ENCODE measurements around the gene RBM45. TPM values are rescaled to one million over a fixed set of nuclear protein-coding genes. Genes with fewer than 3 reads are reported as not detected.
"Not testable (repeated sequence)": the region's sequence is repeated elsewhere in the genome, so short reads cannot be mapped to it uniquely, and the experiment has no call there.

RBM45 gene
- total RNA-seq, 1 donor from 2014 or later: 11.0 TPM

DNA sequence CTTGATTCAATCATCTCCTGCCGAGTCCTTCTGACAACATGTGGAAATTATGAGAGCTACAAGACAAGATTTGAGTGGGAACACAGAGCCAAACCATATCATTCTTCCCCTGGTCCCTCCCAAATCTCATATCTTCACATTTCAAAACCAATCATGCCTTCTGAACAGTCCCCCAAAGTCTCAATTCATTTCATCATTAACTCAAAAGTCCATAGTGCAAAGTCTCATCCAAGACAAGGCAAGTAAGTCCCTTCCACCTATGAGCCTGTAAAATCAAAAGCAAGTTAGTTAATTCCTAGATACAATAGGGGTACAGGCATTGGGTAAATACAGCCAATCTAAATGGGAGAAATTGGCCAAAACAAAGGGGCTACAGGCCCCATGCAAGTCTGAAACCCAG is 41.6 kb downstream of the RBM45 start:
- not testable (repeated sequence) for H3K4me3 ChIP-seq (ENCODE audit: low read length in 3 of 3); H3K9me3 ChIP-seq (ENCODE audit: control insufficient read depth in 3 of 3, low read length in 3 of 3); H3K4me1 ChIP-seq (ENCODE audit: control insufficient read depth in 3 of 3, insufficient read depth in 3 of 3, low read length in 3 of 3); H3K27ac ChIP-seq (ENCODE audit: low read depth, low read length); H3K36me3 ChIP-seq (ENCODE audit: control insufficient read depth in 3 of 3, insufficient read depth in 3 of 3, low read length in 3 of 3); H3K9ac ChIP-seq (ENCODE audit: low read depth in 1 of 3, low read length in 3 of 3); H3K27me3 ChIP-seq (ENCODE audit: control insufficient read depth in 3 of 3, insufficient read depth in 3 of 3, low read length in 3 of 3)

DNA sequence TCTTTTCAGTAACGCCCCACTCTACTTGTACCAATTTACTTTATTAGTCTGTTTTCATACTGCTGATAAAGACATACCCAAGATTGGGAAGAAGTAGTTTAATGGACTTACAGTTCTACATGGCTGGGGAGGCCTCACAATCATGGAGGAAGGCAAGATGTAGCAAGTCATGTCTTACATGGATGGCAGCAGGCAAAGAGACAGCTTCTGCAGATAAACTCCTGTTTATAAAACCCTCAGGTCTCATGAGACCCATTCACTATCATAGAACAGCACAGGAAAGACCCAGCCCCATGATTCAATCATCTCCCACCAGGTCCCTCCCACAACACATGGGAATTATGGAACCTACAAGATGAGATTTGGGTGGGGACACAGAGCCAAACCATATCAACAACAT is 43.3 kb downstream of the RBM45 start:
- H3K4me3 ChIP-seq (ENCODE audit: low read length in 3 of 3): no peak overlapping the region
- no peaks in the 10 kb centered on the region for H3K4me1 ChIP-seq (ENCODE audit: control insufficient read depth in 3 of 3, insufficient read depth in 3 of 3, low read length in 3 of 3)
- H3K9me3 ChIP-seq (ENCODE audit: control insufficient read depth in 3 of 3, low read length in 3 of 3): no peaks in the 10 kb centered on the region
- no peak overlapping the region for H3K27ac ChIP-seq (ENCODE audit: low read depth, low read length)
- no peaks in the 10 kb centered on the region for H3K27me3 ChIP-seq (ENCODE audit: control insufficient read depth in 3 of 3, insufficient read depth in 3 of 3, low read length in 3 of 3)
- H3K36me3 ChIP-seq (ENCODE audit: control insufficient read depth in 3 of 3, insufficient read depth in 3 of 3, low read length in 3 of 3): no peaks in the 10 kb centered on the region
- no peak overlapping the region for H3K9ac ChIP-seq (ENCODE audit: low read depth in 1 of 3, low read length in 3 of 3)

DNA sequence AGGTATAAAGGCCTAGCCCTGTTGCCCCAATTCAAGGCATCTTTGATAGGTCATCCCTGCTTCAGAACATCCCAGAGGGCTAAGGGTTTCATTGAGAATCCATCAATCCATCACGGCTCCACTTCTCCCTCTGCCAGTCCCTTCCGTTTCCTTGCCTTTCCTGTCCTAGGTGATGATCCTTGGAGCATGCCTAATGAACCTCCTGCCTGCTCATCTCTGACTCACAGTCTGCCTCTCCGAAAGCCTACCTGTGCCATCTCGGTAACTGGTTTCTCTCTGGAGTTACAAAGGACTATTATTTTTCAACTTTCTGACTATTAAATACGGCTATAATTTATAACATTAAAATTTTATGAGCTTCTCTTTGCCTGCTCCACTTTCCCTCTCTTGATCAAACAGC is 45.3 kb downstream of the RBM45 start:
- Histone ChIP-seq H3K36me3 (ENCODE audit: control insufficient read depth in 3 of 3, insufficient read depth in 3 of 3, low read length in 3 of 3) (no peaks in the 10 kb centered on the region), H3K4me3 (ENCODE audit: low read length in 3 of 3) (no peak overlapping the region), H3K9ac (ENCODE audit: low read depth in 1 of 3, low read length in 3 of 3) (no peak overlapping the region), H3K27me3 (ENCODE audit: control insufficient read depth in 3 of 3, insufficient read depth in 3 of 3, low read length in 3 of 3) (no peaks in the 10 kb centered on the region), H3K4me1 (ENCODE audit: control insufficient read depth in 3 of 3, insufficient read depth in 3 of 3, low read length in 3 of 3) (no peaks in the 10 kb centered on the region), H3K27ac (ENCODE audit: low read depth, low read length) (no peak overlapping the region), H3K9me3 (ENCODE audit: control insufficient read depth in 3 of 3, low read length in 3 of 3) (no peaks in the 10 kb centered on the region)

DNA sequence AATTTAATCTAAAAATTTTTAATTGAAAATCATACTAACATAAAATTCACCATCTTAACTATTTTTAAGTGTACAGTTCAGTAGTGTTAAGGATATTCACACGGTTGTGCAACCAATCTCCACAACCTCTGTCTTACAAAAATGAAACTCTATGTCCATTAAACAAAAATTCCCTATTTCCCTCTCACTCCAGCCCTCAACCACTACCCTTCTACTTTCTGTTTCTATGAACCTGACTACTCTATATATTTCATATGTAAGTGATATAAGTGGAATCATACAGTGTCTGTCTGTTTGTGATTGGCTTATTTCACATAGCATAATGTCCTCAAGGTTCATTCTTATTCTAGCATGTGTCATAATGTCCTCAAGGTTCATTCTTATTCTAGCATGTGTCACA is 47.7 kb downstream of the RBM45 start:
- no peaks in the 10 kb centered on the region for H3K36me3 ChIP-seq (ENCODE audit: control insufficient read depth in 3 of 3, insufficient read depth in 3 of 3, low read length in 3 of 3)
- H3K27me3 ChIP-seq (ENCODE audit: control insufficient read depth in 3 of 3, insufficient read depth in 3 of 3, low read length in 3 of 3): no peaks in the 10 kb centered on the region
- H3K9ac ChIP-seq (ENCODE audit: low read depth in 1 of 3, low read length in 3 of 3): no peak overlapping the region
- no peak overlapping the region for H3K27ac ChIP-seq (ENCODE audit: low read depth, low read length)
- H3K4me1 ChIP-seq (ENCODE audit: control insufficient read depth in 3 of 3, insufficient read depth in 3 of 3, low read length in 3 of 3): no peaks in the 10 kb centered on the region
- no peak overlapping the region for H3K4me3 ChIP-seq (ENCODE audit: low read length in 3 of 3)
- no peaks in the 10 kb centered on the region for H3K9me3 ChIP-seq (ENCODE audit: control insufficient read depth in 3 of 3, low read length in 3 of 3)

DNA sequence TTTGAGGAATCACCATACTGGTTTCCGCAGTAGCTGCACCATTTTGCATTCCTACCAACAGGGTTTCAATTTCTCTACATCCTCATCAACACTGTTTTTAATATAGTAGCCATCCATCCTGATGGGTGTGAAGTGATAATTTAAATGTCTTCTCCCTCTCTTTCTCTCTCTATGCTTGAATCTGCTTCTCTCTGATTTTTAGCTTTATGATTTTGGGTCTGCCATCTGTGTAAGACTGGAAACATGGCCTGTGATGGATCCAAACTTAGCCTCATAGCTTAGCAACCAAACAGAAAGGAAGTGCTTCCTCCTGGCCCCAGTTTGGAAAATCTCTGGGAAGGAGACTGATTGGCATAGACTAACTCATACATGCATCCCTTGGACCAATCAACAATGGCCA is 48.4 kb downstream of the RBM45 start:
- Histone ChIP-seq H3K4me1 (ENCODE audit: control insufficient read depth in 3 of 3, insufficient read depth in 3 of 3, low read length in 3 of 3) (no peaks in the 10 kb centered on the region), H3K27me3 (ENCODE audit: control insufficient read depth in 3 of 3, insufficient read depth in 3 of 3, low read length in 3 of 3) (no peaks in the 10 kb centered on the region), H3K4me3 (ENCODE audit: low read length in 3 of 3) (no peak overlapping the region), H3K9me3 (ENCODE audit: control insufficient read depth in 3 of 3, low read length in 3 of 3) (no peaks in the 10 kb centered on the region), H3K36me3 (ENCODE audit: control insufficient read depth in 3 of 3, insufficient read depth in 3 of 3, low read length in 3 of 3) (no peaks in the 10 kb centered on the region), H3K9ac (ENCODE audit: low read depth in 1 of 3, low read length in 3 of 3) (no peak overlapping the region), H3K27ac (ENCODE audit: low read depth, low read length) (no peak overlapping the region)

DNA sequence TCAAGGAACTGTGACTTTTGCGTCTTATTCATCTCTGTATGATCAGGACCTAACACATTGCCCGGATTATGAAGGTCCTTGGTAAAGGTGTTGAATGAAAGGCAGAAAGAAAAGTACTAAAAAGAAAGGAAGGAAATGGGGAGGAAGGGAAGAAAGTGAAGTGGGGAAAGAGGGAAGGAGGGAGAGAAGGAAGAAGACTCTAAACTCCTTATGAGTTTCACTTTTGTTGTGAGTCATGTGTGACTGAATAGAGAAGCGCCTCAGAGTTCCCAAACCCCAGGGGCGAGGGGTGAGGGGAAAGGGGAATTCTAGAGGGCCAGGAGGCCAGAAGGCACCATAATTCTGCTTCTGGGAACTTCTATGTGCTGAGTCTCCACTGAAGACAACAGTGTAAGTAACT is 51.2 kb downstream of the RBM45 start:
- Histone ChIP-seq H3K36me3 (ENCODE audit: control insufficient read depth in 3 of 3, insufficient read depth in 3 of 3, low read length in 3 of 3) (no peaks in the 10 kb centered on the region), H3K27me3 (ENCODE audit: control insufficient read depth in 3 of 3, insufficient read depth in 3 of 3, low read length in 3 of 3) (no peaks in the 10 kb centered on the region), H3K4me1 (ENCODE audit: control insufficient read depth in 3 of 3, insufficient read depth in 3 of 3, low read length in 3 of 3) (no peaks in the 10 kb centered on the region), H3K9me3 (ENCODE audit: control insufficient read depth in 3 of 3, low read length in 3 of 3) (no peaks in the 10 kb centered on the region), H3K27ac (ENCODE audit: low read depth, low read length) (no peak overlapping the region), H3K4me3 (ENCODE audit: low read length in 3 of 3) (no peak overlapping the region), H3K9ac (ENCODE audit: low read depth in 1 of 3, low read length in 3 of 3) (no peak overlapping the region)

DNA sequence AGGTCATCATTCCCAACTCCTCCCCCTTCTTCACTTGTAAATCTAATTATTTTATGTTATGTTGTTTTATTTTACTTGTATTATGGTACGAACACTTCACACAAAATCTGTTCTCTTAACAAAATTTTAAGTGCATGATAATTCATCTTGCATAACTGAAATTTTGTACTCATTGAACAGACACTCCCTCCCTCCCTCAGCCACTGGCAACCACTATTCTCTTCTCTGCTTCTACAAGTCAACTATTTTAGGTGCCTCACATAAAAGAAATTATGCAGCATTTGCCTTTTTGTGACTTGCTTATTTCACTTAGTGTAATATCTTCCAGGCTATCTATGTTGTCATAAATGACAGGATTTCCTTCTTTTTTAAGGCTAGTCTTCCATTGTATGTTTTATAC is 51.7 kb downstream of the RBM45 start:
- no peak overlapping the region for H3K27ac ChIP-seq (ENCODE audit: low read depth, low read length)
- H3K9ac ChIP-seq (ENCODE audit: low read depth in 1 of 3, low read length in 3 of 3): no peak overlapping the region
- H3K27me3 ChIP-seq (ENCODE audit: control insufficient read depth in 3 of 3, insufficient read depth in 3 of 3, low read length in 3 of 3): no peaks in the 10 kb centered on the region
- H3K9me3 ChIP-seq (ENCODE audit: control insufficient read depth in 3 of 3, low read length in 3 of 3): no peaks in the 10 kb centered on the region
- no peaks in the 10 kb centered on the region for H3K36me3 ChIP-seq (ENCODE audit: control insufficient read depth in 3 of 3, insufficient read depth in 3 of 3, low read length in 3 of 3)
- H3K4me1 ChIP-seq (ENCODE audit: control insufficient read depth in 3 of 3, insufficient read depth in 3 of 3, low read length in 3 of 3): no peaks in the 10 kb centered on the region
- H3K4me3 ChIP-seq (ENCODE audit: low read length in 3 of 3): no peak overlapping the region

DNA sequence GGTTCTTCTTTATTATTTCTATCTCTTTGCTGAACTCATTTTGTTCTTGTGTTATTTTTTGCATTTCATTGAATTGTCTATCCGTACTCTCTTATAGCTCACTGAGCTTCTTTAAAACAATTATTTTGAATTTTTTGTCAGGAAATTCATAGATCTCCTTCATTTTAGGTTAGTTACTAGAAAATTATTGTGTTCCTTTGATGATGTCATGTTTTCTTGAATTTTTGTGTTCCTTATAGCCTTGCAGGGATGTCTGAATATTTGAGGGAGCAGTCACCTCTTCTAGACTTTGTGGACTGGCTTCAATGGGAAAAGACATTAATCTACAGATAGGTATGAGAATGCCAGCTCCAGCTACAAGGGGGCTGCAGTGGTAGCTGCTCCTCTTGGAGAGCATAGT is 61.4 kb downstream of the RBM45 start:
- H3K9me3 ChIP-seq (ENCODE audit: control insufficient read depth in 3 of 3, low read length in 3 of 3): no peaks in the 10 kb centered on the region

DNA sequence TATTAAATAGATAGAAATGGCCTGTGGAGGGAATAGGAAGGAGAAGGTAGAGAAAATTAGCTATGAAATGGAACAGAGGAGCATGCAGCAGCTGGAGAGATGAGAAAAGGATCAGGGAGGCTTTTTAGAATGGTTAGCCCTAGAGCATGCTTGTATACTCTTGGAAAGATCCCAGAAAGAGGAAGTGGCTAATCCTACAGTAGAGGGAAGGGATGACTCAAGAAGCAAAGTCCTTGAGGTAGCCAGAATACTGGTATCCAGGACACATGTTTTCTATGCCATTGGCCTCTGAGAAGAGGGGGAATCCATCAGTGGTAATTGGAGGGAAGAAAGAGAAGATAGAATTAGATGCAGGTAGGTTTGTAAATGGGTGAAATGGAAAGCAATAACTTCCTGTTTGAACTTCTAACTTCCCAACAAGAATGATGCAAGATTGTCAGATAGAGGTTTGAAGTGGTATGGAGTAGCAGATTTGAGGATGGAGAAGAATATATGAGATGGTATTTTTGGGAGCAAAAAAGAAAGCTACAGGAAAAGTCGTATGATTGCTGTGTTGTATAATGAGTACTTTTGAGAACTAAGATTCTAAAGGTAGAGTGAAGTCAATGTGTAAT is 64.9 kb downstream of the RBM45 start:
- Histone ChIP-seq H3K9ac (ENCODE audit: low read depth in 1 of 3, low read length in 3 of 3) (no peak overlapping the region), H3K4me3 (ENCODE audit: low read length in 3 of 3) (no peak overlapping the region), H3K27me3 (ENCODE audit: control insufficient read depth in 3 of 3, insufficient read depth in 3 of 3, low read length in 3 of 3) (no peaks in the 10 kb centered on the region), H3K9me3 (ENCODE audit: control insufficient read depth in 3 of 3, low read length in 3 of 3) (no peaks in the 10 kb centered on the region), H3K36me3 (ENCODE audit: control insufficient read depth in 3 of 3, insufficient read depth in 3 of 3, low read length in 3 of 3) (no peaks in the 10 kb centered on the region), H3K4me1 (ENCODE audit: control insufficient read depth in 3 of 3, insufficient read depth in 3 of 3, low read length in 3 of 3) (no peaks in the 10 kb centered on the region), H3K27ac (ENCODE audit: low read depth, low read length) (no peak overlapping the region)

More for the DNA sequence above, 61.4 kb downstream of the RBM45 start:
- H3K9ac ChIP-seq (ENCODE audit: low read depth in 1 of 3, low read length in 3 of 3): no peak overlapping the region
- H3K27ac ChIP-seq (ENCODE audit: low read depth, low read length): no peak overlapping the region
- H3K4me3 ChIP-seq (ENCODE audit: low read length in 3 of 3): no peak overlapping the region
- H3K4me1 ChIP-seq (ENCODE audit: control insufficient read depth in 3 of 3, insufficient read depth in 3 of 3, low read length in 3 of 3): no peaks in the 10 kb centered on the region
- no peaks in the 10 kb centered on the region for H3K36me3 ChIP-seq (ENCODE audit: control insufficient read depth in 3 of 3, insufficient read depth in 3 of 3, low read length in 3 of 3)
- H3K27me3 ChIP-seq (ENCODE audit: control insufficient read depth in 3 of 3, insufficient read depth in 3 of 3, low read length in 3 of 3): no peaks in the 10 kb centered on the region

Measured in skeletal muscle tissue (tissue), 4 donors.